DND-41 (cell line): ENCODE data around the gene CD276.

ENCODE experiments used
- ATAC-seq: fragments of 200-7000 bp; cut with Tn5 transposase; 3 replicates; pipeline ENCODE4 v1.9.1; 2021; ENCODE audit warnings: low read depth; ENCODE audit not compliant: insufficient read depth
- DNase-seq: peaks from one replicate; pipeline ENCODE4 v3.0.0-alpha.2; 2020
- H2AFZ ChIP-seq: 2 replicates; pipeline ENCODE4 v1.6.0; 2012; ENCODE audit warnings: low read depth, low read length
- H3K27ac ChIP-seq: 2 replicates; pipeline ENCODE4 v1.5.1; 2012; ENCODE audit warnings: low read length, inconsistent platforms
- H3K27me3 ChIP-seq: fragments of 200-600 bp; sonication (generic); 2 replicates; pipeline ENCODE4 v1.6.0; 2012; ENCODE audit warnings: low read length, mild to moderate bottlenecking, inconsistent platforms; ENCODE audit not compliant: insufficient read depth, poor library complexity
- H3K36me3 ChIP-seq: 2 replicates; pipeline ENCODE4 v1.5.1; 2012; ENCODE audit warnings: low read length, inconsistent platforms; ENCODE audit not compliant: insufficient read depth
- H3K4me1 ChIP-seq: 2 replicates; pipeline ENCODE4 v1.5.1; 2012; ENCODE audit warnings: mild to moderate bottlenecking, low read length; ENCODE audit not compliant: insufficient read depth
- H3K4me2 ChIP-seq: 2 replicates; pipeline ENCODE4 v1.6.0; 2012; ENCODE audit warnings: mild to moderate bottlenecking, moderate library complexity, low read length, inconsistent platforms; ENCODE audit not compliant: insufficient read depth
- H3K4me3 ChIP-seq, 2 experiments: fragments of 200-600 bp in 1 of 2; shearing (Covaris generic) in 1 of 2; 2 replicates each; pipeline ENCODE4 v1.5.1; 2012 to 2016; ENCODE audit warnings: inconsistent platforms in 2 of 2, low read length in 2 of 2, mild to moderate bottlenecking in 2 of 2, low read depth in 1 of 2, moderate library complexity in 1 of 2
- H3K79me2 ChIP-seq: 2 replicates; pipeline ENCODE4 v1.6.0; 2012; ENCODE audit warnings: low read length, inconsistent platforms; ENCODE audit not compliant: insufficient read depth
- H3K9ac ChIP-seq: 2 replicates; pipeline ENCODE4 v1.6.0; 2012; ENCODE audit warnings: low read depth, mild to moderate bottlenecking, inconsistent platforms, low read length, moderate library complexity
- H3K9me3 ChIP-seq: 2 replicates; pipeline ENCODE4 v1.5.1; 2012; ENCODE audit warnings: low read length, moderate library complexity, mild to moderate bottlenecking, inconsistent platforms; ENCODE audit not compliant: insufficient read depth, severe bottlenecking
- H4K20me1 ChIP-seq: 2 replicates; pipeline ENCODE4 v1.6.0; 2012; ENCODE audit warnings: low read length; ENCODE audit not compliant: insufficient read depth
- EZH2 ChIP-seq: IDR thresholded peaks from 3 replicates; pipeline ENCODE4 v1.6.1; 2012; ENCODE audit warnings: borderline replicate concordance, low read depth, mild to moderate bottlenecking, moderate library complexity, low read length, inconsistent platforms; ENCODE audit not compliant: severe bottlenecking
- TF ChIP-seq, protein P1 (sequence below): IDR thresholded peaks from 2 replicates; pipeline ENCODE4 v1.5.1; 2012; ENCODE audit warnings: borderline replicate concordance, low read length, moderate library complexity, mild to moderate bottlenecking; ENCODE audit not compliant: poor library complexity, severe bottlenecking; ENCODE audit errors: extremely low read depth

CD276 gene

DNA sequence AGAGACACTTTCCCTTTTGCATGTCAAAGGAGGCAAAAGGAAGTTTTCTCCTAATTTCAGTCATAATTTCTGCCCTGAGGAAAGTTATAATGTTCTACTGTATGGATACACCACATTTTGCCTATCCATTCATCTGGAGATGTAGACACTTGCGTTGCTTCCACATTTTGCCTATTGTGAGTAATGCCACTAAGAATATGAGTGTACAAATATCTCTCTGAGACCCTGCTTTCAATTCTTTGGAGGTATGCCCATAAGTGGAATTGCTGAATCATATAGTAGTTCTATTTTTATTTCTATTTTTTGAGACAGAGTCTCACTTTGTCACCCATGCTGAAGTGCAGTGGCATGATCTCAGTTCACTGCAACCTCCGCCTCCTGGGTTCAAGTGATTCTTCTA is 3.6 kb upstream of the CD276 start:
- H2AFZ ChIP-seq: no peak overlapping the region
- DNase-seq (no peak), ATAC-seq (no peak)
- H3K27me3 ChIP-seq: no peaks in the 10 kb centered on the region
- TF ChIP-seq, protein P1, sequence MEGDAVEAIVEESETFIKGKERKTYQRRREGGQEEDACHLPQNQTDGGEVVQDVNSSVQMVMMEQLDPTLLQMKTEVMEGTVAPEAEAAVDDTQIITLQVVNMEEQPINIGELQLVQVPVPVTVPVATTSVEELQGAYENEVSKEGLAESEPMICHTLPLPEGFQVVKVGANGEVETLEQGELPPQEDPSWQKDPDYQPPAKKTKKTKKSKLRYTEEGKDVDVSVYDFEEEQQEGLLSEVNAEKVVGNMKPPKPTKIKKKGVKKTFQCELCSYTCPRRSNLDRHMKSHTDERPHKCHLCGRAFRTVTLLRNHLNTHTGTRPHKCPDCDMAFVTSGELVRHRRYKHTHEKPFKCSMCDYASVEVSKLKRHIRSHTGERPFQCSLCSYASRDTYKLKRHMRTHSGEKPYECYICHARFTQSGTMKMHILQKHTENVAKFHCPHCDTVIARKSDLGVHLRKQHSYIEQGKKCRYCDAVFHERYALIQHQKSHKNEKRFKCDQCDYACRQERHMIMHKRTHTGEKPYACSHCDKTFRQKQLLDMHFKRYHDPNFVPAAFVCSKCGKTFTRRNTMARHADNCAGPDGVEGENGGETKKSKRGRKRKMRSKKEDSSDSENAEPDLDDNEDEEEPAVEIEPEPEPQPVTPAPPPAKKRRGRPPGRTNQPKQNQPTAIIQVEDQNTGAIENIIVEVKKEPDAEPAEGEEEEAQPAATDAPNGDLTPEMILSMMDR: no peak
- TF ChIP-seq EZH2: no peak
- H3K9me3 ChIP-seq: no peaks in the 10 kb centered on the region
- H3K4me2 ChIP-seq: no peak overlapping the region
- no peaks in the 10 kb centered on the region for H3K79me2 ChIP-seq
- no peak overlapping the region for H3K9ac ChIP-seq
- H4K20me1 ChIP-seq: no peaks in the 10 kb centered on the region; the same call in 1 of the 2 replicates
- no peak overlapping the region for H3K27ac ChIP-seq
- H3K36me3 ChIP-seq: no peaks in the 10 kb centered on the region
- H3K4me3 ChIP-seq: no peak overlapping the region
- no peaks in the 10 kb centered on the region for H3K4me1 ChIP-seq

DNA sequence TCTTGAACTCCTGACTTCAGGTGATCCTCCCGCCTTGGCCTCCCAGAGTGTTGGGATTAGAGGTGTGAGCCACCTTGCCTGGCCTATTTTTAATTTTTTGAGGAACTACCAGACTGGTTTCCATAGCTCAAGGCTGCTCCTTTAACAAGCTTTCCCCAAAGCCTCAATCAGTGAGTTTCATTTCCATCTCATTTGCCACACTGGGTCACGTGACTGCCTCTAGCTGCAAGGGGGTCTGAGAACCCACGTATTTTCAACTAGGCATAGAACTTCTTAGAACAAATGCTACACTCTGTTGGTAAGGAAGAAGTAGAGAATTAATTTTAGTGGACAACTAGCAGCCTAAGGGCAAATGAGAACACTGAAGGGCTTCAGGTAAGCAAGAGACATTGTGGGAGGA is 3.1 kb upstream of the CD276 start:
- no peak for TF ChIP-seq EZH2
- TF ChIP-seq, protein P1: no peak

DNA sequence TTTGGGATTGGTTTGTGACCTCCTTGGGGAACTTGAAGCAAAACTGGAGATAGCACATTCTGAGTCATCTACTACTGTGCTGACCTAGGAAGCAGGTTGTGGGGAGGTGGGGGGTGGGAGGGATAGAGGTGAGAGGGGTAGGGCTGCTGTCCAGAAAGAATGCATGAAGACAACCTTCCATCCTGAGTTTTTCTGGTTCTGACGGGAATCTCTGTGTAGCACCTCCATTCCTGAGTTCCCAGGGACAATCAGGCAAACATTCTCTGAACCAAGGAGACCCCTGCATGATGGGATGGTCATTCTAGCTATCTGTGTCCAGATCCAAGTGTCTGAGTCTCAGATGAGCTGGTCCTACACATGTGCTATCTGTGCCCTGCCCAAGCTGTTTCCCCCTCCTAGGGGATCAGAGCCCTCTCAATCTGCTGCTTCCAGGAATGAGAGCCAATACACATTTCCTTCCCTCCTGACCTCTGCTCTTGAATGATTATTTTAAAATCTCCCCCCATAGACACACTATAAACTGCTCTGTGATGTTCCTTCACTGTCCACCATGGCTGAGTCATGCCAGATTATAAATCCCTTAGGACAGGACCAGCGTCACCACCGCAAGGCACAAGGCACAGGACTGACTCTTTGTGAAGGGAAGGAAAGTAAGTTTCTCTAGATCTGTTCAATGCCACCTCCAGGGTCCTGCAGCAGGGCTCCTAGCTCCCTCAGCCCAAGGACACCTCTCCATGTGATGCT is 2.2 kb upstream of the CD276 start:
- Histone ChIP-seq H4K20me1 (no peaks in the 10 kb centered on the region; the same call in 1 of the 2 replicates), H3K4me3 (no peak overlapping the region)

More for the DNA sequence above, 3.1 kb upstream of the CD276 start:
- Histone ChIP-seq H3K9me3 (no peaks in the 10 kb centered on the region), H3K27me3 (peaks cover 1% of the 10 kb centered on the region), H3K27ac (no peak overlapping the region), H4K20me1 (no peaks in the 10 kb centered on the region; the same call in 1 of the 2 replicates), H3K4me2 (no peak overlapping the region), H3K79me2 (no peaks in the 10 kb centered on the region), H3K4me1 (no peaks in the 10 kb centered on the region), H2AFZ (no peak overlapping the region), H3K36me3 (no peaks in the 10 kb centered on the region), H3K4me3 (no peak overlapping the region), H3K9ac (no peak overlapping the region)
- DNase-seq (no peak), ATAC-seq (no peak)

More for the DNA sequence above, 2.2 kb upstream of the CD276 start:
- no peak overlapping the region for H2AFZ ChIP-seq
- peaks cover 8% of the 10 kb centered on the region for H3K27me3 ChIP-seq
- ATAC-seq (no peak), DNase-seq (no peak)
- H3K27ac ChIP-seq: no peak overlapping the region
- no peaks in the 10 kb centered on the region for H3K4me1 ChIP-seq
- no peaks in the 10 kb centered on the region for H3K9me3 ChIP-seq
- H3K79me2 ChIP-seq: no peaks in the 10 kb centered on the region
- H3K9ac ChIP-seq: no peak overlapping the region
- H3K4me2 ChIP-seq: no peak overlapping the region
- no peak for TF ChIP-seq EZH2
- TF ChIP-seq, protein P1: no peak
- no peaks in the 10 kb centered on the region for H3K36me3 ChIP-seq
